Cardiac septum (tissue), 1 donor: ENCODE data around the gene UPF1. TPM values are rescaled to one million over a fixed set of nuclear protein-coding genes. Genes with fewer than 3 reads are reported as not detected.

Experiments
- DNase-seq: peaks from one replicate; pipeline ENCODE4 v3.0.0-alpha.2; 2020; ENCODE audit warnings: low spot score
- intact Hi-C: fragments of 100-400 bp; cut with DNase I; formaldehyde crosslinking; loops from one replicate; pipeline ENCODE4 v1.14.0; 2022
- long read RNA-seq: library from polyadenylated mRNA; unstranded; transcript quantifications from one replicate; pipeline ENCODE4 v2.0.0, GENCODE V29; 2021
- total RNA-seq: library from RNA; stranded (reverse); fragmentation: NEBNext Ultra II Directional; extraction: Animal tissue kit (Norgen Biotek cat#: 25700); gene quantifications from one replicate; pipeline ENCODE4 v1.2.1, GENCODE V29; 2021
- donor health status: DM: no; HTN: no; CAD: no.

The UPF1 gene
- total RNA-seq, result 40.2 TPM
- long read RNA-seq, full-length matches to known transcripts, result 23 of 53 reads
- long read RNA-seq, partial matches to known transcripts, result 19 of 53 reads
- long read RNA-seq, other reads (novel, unspliced or antisense), result 11 of 53 reads

DNA sequence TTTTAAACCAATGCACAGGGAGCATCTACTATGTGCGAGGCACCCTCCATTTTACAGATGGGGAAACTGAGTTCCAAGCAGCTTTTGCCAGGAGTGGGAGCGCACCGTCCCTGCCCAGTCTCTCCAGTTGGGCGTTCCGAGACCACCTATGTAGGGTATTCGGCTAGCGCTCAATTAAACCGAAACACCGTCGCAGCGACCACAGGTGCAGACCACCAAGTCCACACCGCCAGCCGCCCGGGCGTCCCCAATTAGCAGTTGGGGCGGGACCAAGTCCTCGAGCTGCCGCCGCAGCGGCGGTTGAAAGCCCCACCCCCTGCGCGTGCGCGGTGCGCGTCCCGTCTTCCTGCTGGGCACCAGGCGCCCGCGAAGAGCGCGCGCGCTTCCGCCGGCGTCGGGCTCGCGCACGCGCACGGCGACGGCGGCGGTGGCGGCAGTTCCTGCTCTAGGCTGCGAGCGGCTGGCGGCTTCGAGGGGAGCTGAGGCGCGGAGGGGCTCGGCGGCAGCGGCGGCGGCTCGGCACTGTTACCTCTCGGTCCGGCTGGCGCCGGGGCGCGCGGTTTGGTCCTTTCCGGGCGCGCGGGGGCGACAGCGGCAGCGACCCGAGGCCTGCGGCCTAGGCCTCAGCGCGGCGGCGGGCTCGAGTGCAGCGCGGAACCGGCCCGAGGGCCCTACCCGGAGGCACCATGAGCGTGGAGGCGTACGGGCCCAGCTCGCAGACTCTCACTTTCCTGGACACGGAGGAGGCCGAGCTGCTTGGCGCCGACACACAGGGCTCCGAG, at the start of gene UPF1:
Gene UPF1, plus strand, starts transcription at position 436 of the 782 bp plus-strand sequence. Its CDS starts 251 bp downstream, at position 687.
- peak; percentile 98 for DNase-seq
- intact Hi-C loops, result loop anchor here (5.0 kb wide), 1 partner anchor 149 kb away; the partner anchor contains the start of gene CRTC1

DNA sequence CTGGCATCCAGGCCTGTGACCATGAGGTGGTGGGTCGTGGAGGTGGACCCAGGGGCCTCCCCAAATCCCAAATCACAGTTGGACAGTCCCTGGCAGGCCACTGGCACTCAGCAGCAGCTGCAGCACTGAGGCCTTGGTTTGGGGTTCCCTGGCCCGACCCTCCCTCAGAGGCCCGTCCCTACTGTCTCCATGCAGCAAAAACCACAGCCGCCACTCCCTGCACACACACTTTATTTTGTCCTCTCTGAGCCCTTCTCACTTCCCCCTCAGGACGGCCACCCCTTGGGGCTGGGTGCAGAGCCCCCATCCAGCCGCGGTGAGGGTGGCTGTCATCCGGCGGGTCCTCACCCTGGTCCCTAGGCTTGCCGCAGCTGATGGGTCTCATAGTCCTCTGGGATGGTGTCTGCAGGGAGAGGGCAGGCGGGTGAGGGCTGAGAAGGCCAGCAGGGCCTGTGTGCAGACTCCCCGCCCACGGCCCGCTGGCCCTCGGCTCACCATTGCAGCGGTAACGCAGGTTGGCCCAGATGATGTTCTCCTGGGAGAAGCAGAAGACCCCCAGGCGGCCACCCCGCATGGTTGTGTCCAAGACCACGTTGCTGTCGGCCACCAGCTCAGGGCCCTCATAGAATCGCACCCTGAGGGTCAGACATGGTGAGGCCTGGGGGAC, 49.1 kb upstream of the UPF1 start:
- intact Hi-C loops, result no loop called here
- no peak for DNase-seq

DNA sequence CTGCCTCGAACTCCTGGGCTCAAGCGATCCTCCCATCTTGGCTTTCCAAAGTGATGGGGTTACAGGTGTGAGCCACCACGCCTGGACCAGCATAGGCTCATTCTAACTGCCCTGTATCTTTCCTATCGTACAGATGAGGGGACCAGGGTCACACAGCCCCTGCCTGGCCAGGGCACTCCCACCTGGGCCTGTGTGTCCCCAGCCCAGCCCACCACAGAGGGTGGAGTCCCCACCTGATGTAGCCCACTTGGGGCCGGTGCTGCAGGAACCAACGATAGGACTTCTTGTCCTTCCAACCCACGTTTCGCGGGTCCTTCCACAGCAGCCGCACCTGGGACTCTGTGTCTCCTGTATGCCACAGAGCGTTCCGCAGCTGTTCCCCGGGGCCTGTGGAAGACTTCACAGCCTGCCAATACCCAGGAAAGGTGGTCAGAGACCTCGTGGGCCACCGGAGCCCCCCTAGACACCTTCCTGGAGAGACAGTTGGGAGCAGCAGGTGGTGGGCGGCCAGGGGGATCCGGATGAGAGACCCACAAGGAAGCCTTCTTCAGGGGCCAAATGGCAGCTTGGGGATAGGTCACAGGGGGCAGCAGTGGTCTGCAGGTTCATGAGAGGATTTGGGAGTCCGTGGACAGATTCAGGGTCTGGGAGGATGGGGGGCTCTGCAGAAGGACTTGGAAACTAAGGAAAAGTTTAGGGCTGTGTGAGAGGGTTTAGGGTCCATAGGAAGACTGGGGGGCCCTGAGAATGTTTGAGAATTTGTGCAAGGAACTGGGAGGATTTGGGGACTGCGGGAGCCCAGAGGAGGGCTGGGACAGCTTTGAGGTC, 47.6 kb upstream of the UPF1 start:
- intact Hi-C loops, result no loop called here
- no peak for DNase-seq

DNA sequence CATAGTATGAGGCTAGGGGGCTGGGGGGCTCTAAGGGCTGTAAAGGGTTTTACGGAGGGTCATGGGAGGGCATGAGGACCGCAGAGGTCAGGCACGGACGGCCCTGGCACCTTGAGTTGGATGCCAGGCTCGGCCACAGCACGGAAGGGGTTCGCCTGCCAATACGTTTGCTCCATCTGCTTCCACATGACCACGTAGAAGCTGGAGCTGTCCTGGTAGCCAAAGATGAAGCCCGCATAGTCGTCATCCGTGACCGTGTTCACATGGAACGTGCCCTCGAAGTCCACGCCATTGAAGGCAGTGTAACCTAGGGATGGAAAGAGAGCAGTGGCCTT, 47.0 kb upstream of the UPF1 start:
- no peak for DNase-seq
- intact Hi-C loops, result no loop called here

DNA sequence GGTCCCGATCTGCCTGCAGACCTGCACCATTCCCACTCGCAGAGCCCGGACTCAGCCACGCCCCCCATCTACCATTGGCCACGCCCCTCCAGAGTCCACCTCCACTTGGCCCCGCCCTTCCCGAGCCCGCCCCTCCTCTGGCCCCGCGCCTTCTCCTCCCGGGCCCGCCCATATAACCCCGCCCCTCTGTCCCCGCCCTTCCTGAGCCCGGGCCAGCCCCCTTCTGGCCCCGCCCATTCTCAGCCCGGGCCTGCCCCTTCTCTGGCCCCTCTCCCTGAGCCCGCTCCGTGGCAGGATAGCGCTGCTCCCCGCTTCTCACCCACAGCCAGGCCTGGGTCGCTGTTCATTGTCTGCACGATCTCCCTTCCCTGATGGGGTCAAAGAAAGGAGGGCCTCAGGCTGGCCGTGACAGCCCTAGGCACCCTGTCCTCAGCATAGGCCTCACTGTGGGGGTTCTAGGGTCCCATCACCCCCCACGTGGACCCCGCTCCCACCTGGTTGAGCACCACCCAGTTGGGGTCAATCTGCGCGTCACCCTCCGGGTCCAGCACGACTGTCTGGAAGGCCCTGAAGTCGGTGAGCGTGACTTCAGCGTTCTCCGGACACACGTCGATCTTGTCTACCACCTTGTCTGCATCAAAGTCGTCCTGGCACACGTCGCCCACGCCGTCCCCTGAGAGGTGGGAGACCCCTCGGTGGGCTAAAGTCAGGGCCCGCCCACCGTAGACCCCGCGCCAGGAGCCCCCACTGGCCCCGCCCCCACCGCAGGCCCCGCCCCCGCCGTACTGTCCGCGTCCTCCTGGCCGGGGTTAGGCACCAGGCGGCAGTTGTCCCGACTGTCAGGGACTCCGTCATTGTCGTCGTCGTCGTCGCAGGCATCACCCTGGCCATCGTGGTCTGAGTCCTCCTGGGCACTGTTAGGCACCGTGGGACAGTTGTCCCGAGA, 46.3 kb upstream of the UPF1 start:
- intact Hi-C loops, result no loop called here
- DNase-seq, result no peak

DNA sequence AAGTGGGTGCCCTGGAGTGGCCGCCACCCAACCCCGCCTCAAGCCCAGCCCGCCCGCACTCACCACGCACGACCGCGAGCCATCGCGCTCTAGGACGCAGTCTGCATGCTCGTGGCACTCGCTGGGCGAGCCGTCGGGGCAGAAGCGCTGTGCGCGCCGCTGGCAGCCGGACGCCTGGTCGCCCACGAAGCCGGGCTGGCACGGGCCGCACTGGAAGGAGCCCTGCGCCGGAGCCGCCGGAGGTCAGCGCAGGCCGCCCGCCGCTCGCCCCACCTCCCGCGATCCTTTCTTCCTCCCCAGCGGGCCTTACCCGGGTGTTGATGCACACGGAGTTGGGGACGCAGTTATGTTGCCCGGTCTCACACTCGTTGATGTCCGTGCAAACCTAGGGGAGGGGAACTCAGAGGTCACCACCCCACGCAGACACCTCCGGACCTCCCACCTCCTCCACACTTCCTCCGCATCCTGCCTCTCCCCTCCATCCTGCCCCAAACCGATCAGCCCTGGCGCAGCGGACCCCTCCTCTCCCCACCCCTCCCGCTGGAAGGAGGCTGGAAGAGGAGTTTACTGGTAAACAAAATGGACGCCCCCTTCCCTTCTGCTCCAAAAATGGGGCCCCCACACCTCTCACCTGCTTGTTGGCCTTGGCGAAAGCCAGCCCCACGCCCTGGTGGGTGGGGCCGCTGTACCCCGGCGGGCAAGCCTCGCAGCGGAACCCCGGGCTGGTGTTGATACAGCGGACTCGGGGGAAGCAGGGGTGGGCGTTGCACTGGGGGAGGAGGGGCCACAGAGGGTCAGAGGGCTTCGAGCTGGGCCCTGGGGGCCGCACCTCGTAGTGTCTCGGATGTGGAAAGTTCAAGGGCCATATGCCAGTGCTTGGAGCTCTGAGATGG, 43.0 kb upstream of the UPF1 start:
- no peak for DNase-seq
- intact Hi-C loops, result no loop called here

DNA sequence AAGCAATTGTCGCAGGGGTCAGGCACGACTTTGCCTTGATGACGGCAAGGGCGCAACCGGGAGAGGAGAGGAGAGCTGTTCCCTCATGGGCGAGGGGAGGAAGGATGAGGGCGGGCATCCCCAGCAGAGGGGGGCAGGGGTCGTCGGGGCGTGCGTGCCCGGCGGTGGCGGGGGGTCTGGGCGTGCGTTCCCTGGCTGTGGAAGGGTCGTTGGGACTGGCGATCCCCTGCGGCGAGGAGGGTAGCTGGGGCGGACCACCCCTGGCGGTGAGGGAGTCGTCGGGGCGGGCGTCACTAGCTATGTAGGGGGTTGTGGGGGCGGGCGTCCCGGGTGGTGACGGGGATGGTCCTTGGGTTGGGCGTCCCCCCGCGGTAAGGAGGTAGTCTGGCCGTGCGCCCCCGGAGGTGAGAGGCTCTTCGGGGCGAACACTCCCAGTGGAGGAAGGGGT, 42.3 kb upstream of the UPF1 start:
- no peak for DNase-seq
- intact Hi-C loops, result no loop called here

DNA sequence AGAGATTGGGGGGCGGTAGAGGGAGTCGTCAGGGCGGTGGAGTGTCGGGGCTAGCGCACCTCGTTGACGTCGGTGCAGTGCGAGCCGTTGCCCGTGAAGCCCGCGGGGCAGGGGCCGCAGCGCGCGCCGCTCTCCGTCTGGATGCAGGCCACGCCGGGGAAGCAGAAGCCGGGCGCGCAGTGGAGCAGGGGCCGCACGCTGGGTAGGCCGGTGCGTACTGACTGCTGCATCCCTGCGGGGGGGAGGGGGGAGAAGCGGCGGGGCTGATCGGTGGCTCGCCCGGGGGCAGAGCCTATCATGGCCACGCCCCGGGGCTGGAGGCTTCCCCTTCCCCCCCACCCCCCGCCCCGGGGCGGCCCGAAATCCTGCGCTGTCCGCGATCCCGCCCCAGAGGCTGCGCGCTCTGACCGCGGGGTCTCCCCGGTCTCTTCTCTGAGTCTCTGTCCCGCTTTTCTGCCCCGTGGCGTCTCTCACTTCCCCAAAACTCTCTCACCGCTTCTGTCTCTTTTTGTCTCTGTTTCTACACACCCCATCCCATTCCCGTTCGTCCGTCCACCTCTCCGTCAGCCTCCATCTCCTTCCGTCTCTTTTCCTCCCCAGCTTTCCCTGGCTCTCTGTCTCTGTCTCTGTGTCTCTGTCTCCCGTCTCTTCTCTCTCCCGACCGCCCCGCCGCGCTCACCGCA, 41.7 kb upstream of the UPF1 start:
- intact Hi-C loops, result no loop called here
- DNase-seq, result no peak

DNA sequence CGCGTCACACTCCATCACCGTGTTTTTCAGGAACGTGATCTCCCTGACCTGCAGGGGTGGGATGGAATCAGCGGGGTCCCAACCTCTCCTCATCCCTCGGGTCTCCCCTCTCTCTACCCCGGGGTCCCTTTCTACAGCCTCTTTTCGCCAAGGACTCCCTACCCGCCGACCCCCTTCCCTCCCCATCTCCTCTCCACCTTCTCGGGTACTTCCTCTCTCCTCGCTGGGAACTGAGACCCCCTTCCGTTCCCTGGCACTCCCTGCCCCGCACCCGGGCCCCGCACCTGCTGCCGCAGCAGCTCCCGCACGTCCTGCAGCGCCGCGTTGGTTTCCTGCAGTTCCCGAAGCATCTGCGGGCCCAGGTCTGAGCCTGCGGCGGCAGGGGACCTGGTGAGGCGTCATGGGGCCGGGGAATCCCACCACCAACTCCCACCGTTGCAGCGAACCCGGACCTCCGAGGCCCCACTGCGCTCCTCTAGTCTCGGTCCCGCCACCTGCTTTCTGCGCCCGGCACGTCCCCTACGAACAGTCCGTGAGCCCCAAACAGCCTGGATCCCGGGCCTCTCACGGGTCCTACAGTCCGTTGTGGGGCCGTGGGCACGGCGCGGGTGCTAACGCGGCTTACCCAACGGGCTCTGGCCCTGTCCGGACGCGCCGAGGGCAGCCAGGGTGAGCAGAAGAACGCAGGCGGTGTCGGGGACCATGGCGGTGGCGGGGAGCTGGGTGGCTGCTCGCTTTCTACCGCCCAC, 41.0 kb upstream of the UPF1 start, which contains the start of gene COMP:
Gene COMP, minus strand, starts transcription at position 740 of the 749 bp plus-strand sequence. Its CDS starts 36 bp downstream, at position 704.
- intact Hi-C loops, result no loop called here
- DNase-seq, result no peak

DNA sequence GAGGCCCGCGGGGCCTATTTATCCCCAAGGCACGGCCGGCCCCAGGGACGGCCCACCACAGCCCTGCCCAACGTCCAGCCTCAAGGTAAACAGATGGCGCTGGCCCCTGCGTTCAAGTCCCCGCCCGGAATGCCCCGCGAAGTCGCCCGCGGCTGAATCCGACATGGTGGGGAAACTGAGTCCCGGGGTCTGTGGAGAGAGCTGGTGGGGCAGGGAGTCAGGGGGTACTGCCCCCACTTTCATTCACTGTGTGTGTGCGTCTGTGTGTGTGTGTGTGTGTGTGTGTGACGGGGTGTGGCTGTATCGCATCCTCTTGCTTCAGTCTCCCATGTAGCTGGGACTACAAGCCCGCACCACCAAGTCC, 40.5 kb upstream of the UPF1 start:
- intact Hi-C loops, result no loop called here
- no peak for DNase-seq

DNA sequence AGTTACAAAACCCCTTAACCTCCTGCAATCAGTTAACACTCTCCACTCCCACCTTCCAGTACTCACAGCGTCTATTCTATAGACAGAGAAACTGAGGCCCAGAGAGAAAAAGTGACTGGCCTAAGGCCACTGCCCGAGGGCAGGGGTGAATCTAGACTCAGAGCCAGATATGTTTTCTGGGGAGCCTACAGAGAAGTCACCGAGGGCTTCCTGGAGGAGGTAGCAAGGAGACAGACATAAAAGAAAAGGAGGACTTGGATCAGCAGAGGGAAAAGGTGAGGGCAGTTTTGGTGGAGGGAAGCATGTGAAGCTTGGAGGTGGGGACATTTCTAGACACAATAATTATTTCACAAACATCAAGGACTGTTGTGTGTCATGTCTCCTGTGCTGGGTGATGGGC, 39.1 kb upstream of the UPF1 start:
- no peak for DNase-seq
- intact Hi-C loops, result no loop called here

DNA sequence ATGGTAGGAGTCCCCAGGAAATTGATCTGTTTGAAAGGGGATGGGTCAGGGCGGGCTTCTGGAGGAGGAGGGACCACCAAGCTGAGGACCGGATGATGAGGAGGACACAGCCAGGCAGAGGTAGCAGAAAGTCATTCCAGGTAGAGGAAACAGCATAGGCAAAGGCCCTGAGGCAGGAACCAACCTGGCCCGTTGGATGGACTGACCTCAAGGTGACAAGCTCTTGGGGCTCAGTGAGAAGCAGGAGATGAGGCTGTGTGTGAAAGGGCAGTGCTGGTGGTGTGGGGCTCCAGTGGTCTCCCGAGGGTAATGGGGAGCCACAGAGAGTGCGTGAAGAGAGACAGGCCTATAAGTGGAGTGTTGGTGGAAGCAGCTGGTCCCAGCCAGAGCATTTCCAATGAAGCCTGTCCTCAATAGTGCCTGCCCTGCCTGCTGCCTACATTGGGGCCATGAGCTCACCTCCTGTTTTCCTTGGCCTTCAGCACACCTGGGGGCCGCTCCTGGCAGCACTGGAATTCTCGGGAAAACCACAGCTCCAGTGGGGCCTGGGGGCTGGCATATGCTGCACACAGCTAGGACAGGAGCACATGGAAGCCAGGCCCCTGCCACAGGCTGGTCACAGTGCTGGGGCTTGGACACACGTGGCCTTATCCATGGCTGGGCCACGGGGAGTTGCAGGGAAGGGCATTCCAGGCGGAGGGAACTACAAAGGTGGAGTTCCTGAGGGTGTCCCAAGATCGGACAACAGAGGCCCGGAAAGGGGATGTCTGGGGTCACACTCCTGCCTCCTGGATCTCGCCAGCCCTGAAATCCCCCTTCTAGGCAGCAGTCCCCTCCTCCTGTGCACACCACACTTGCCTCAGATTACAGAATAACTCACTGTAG, 38.4 kb upstream of the UPF1 start:
- intact Hi-C loops, result no loop called here
- no peak for DNase-seq

DNA sequence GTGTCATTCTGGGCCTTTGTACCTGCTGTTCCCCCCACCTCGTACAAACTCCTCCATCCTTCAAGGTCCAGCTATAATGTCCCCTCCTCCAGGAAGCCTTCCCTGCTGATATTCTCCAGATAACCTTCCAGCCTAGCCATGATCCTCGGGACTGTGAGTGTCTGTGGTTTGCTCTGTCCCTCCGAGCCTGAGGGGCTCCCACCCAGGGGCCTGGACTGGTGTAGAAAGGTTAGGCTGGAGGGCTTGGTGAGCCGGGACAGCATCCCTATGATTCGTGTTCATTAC, 37.8 kb upstream of the UPF1 start:
- intact Hi-C loops, result no loop called here
- no peak for DNase-seq

DNA sequence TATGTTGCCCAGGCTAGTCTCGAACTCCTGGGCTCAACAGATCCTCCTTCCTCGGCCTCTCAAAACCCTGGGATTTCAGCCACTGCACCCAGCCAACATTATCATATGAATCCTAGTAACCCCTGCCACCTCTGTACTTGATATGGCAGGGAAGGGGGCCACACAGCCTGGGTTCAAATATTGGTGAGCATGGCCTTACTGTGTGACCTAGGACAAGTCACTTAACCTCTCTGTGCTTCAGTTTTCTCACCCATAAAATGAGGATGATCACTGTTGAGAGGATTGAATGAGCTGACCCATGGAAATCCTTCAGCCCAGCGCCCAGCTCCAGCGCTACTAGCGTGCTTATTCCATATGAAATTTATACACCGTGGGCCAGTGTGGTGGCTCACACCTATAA, 37.1 kb upstream of the UPF1 start:
- no peak for DNase-seq
- intact Hi-C loops, result no loop called here

DNA sequence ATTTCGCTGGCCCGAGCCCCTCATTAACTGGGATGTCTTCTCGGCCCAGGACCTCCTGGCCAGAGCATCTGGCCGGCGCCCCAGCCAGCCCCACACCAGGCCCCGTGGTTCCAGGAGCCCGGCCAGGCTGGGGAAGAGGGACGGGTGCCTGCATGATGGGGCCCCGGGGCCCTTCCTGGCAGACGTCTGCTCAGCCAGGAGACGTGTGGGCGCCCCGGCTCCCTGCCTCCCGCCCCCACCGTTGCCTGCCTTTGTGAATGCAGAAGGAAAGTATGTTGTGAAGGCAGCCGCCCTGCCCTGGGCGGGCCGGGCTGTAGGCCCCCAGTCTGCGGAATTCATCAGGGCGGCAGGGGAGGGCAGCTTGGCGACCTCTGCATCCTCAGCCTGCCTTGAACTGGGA, 36.2 kb upstream of the UPF1 start:
- DNase-seq, result no peak
- intact Hi-C loops, result no loop called here

DNA sequence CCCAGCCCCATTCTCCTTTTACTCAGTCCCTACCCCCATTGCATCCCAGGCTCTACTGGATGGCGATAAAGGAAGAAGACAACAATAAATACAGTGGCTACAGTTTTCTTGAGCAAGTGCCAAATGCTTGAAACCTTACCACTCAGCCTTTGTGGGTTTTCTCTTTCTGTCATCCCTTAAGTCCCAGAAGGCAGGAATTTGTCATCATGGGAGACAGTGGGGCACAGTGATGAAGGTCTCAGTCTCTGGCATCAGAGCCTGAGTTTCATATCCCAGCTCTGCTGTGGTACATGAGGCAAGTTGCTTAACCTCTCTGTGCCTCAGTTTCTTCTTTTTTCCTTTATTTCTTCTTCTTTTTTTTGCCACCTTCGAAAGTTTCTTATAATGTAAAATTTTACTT, 35.5 kb upstream of the UPF1 start:
- intact Hi-C loops, result no loop called here

More for the DNA sequence above, 35.5 kb upstream of the UPF1 start:
- DNase-seq, result no peak
